Gastroesophageal sphincter (tissue), 4 donors: ENCODE results near the gene ZDHHC11. TPM values are rescaled to one million over a fixed set of nuclear protein-coding genes. Genes with fewer than 3 reads are reported as not detected.
"Not testable (repeated sequence)": the region's sequence is repeated elsewhere in the genome, so short reads cannot be mapped to it uniquely, and the experiment has no call there.

ENCODE experiments used
- ATAC-seq: fragments of 150-250 bp; one replicate; pipeline ENCODE4 v1.9.1; 2016; ENCODE audit warnings: mild to moderate bottlenecking, moderate library complexity
- H3K27ac ChIP-seq, 4 donors: fragments of 200-600 bp; sonication (generic) in 3 of 4; 1 replicate in 3 of 4; 2 replicates in 1 of 4; pipeline ENCODE4 v1.5.1; 2016 to 2019
- H3K27me3 ChIP-seq: fragments of 200-600 bp; sonication (generic); one replicate; pipeline ENCODE4 v1.5.1; 2019
- H3K36me3 ChIP-seq, 2 donors: fragments of 200-600 bp; sonication (generic); one replicate each; pipeline ENCODE4 v1.5.1; 2019; ENCODE audit warnings: control low read depth in 1 of 2
- H3K4me1 ChIP-seq, 3 donors: fragments of 200-600 bp; sonication (generic); 1 replicate in 2 of 3; 2 replicates in 1 of 3; pipeline ENCODE4 v1.5.1; 2016 to 2019; ENCODE audit warnings: control low read depth in 2 of 3
- H3K4me3 ChIP-seq, 2 donors: fragments of 200-600 bp; sonication (generic); one replicate each; pipeline ENCODE4 v1.5.1; 2019; ENCODE audit warnings: mild to moderate bottlenecking in 1 of 2, moderate library complexity in 1 of 2
- H3K9me3 ChIP-seq, 3 donors: fragments of 200-600 bp; sonication (generic); one replicate each; pipeline ENCODE4 v1.5.1; 2017 to 2019; ENCODE audit warnings: control low read depth in 2 of 3
- CTCF ChIP-seq, 4 experiments: fragments of 200-600 bp in 2 of 4; fragments of 450-650 bp in 2 of 4; sonication (generic) in 1 of 4; IDR thresholded peaks; one replicate each; pipeline ENCODE4 v1.5.1; 2017 to 2019; ENCODE audit warnings: antibody characterized with exemption in 4 of 4, mild to moderate bottlenecking in 2 of 4, moderate library complexity in 2 of 4
- EP300 ChIP-seq: sonication (generic); formaldehyde crosslinking; IDR thresholded peaks from one replicate; pipeline ENCODE4 v1.6.1; 2017; ENCODE audit warnings: antibody characterized with exemption, mild to moderate bottlenecking
- POLR2A ChIP-seq, 2 donors: fragments of 450-650 bp; IDR thresholded peaks; one replicate each; pipeline ENCODE4 v1.6.1; 2017; ENCODE audit warnings: antibody characterized with exemption in 2 of 2, mild to moderate bottlenecking in 2 of 2, moderate library complexity in 1 of 2
- POLR2AphosphoS5 ChIP-seq: sonication (generic); formaldehyde crosslinking; IDR thresholded peaks from one replicate; pipeline ENCODE4 v1.6.1; 2017; ENCODE audit warnings: antibody characterized with exemption
- WGBS, 2 donors: methylation state at CpG; one replicate each; pipeline ENCODE4 v1.1.5; 2018; ENCODE audit warnings: low coverage in 1 of 2; 5-methylcytosine and 5-hydroxymethylcytosine counted together
- total RNA-seq, 4 donors: library from RNA; depleted of rRNA; stranded (reverse); fragments of >200 nt; gene quantifications; one replicate each; pipeline ENCODE4 v1.1.0, GENCODE V29; 2016

The ZDHHC11 gene
- total RNA-seq, 4 donors from 2014 or later, result 2.3 to 19.1 (median 7.4) TPM

- ATAC-seq, result no peak
- Histone ChIP-seq H3K36me3 (peaks cover 0 to 31% of the 10 kb centered on the region in 2 donors), H3K27ac (no peak overlapping the region), H3K9me3 (no peaks in the 10 kb centered on the region), H3K4me3 (no peak overlapping the region), H3K27me3 (no peaks in the 10 kb centered on the region), H3K4me1 (no peaks in the 10 kb centered on the region)
- WGBS, 2 donors, result 78 to 79% methylated on average over 16 to 17 of the region's 32 CpGs
- TF ChIP-seq POLR2A (IDR thresholded peaks at IDR 0.05) (no peak), POLR2AphosphoS5 (no peak), EP300 (no peak), CTCF (IDR thresholded peaks at IDR 0.05) (no peak)
Measured at GRCh38 chr5:766666-767431, 83.9 kb downstream of the ZDHHC11 start.

GRCh38 chr5:765948-766631, 84.7 kb downstream of the ZDHHC11 start:
- Histone ChIP-seq H3K27me3 (no peaks in the 10 kb centered on the region), H3K27ac (no peak overlapping the region), H3K36me3 (peaks cover 0 to 31% of the 10 kb centered on the region in 2 donors), H3K4me3 (no peak overlapping the region), H3K9me3 (no peaks in the 10 kb centered on the region), H3K4me1 (no peaks in the 10 kb centered on the region)
- no peak for ATAC-seq
- TF ChIP-seq POLR2AphosphoS5, result no peak
- TF ChIP-seq CTCF (IDR thresholded peaks at IDR 0.05), result no peak
- TF ChIP-seq EP300, result no peak
- no peak for TF ChIP-seq POLR2A (IDR thresholded peaks at IDR 0.05)
- WGBS, 2 donors, result 72 to 79% methylated on average over 3 to 5 of the region's 18 CpGs

GRCh38 chr5:763998-764781, 86.6 kb downstream of the ZDHHC11 start:
- Histone ChIP-seq H3K36me3 (peaks cover 0 to 31% of the 10 kb centered on the region in 2 donors), H3K27ac (no peak overlapping the region), H3K4me3 (no peak overlapping the region), H3K27me3 (no peaks in the 10 kb centered on the region), H3K9me3 (no peaks in the 10 kb centered on the region), H3K4me1 (peaks cover 0 to 14% (median 9%) of the 10 kb centered on the region in 3 donors)
- TF ChIP-seq POLR2A (IDR thresholded peaks at IDR 0.05), result no peak
- TF ChIP-seq CTCF (IDR thresholded peaks at IDR 0.05), result no peak
- no peak for TF ChIP-seq EP300
- no peak for TF ChIP-seq POLR2AphosphoS5
- ATAC-seq, result no peak
- whole genome bisulfite sequencing, 2 donors, result 90 to 98% methylated on average over 4 to 8 of the region's 31 CpGs

- Histone ChIP-seq H3K9me3 (no peaks in the 10 kb centered on the region), H3K4me1 (peaks cover 4 to 21% (median 17%) of the 10 kb centered on the region in 3 donors), H3K4me3 (no peak overlapping the region), H3K36me3 (peaks cover 0 to 31% of the 10 kb centered on the region in 2 donors), H3K27me3 (no peaks in the 10 kb centered on the region), H3K27ac (no peak overlapping the region)
- no peak for TF ChIP-seq EP300
- no peak for TF ChIP-seq CTCF (IDR thresholded peaks at IDR 0.05)
- no peak for TF ChIP-seq POLR2A (IDR thresholded peaks at IDR 0.05)
- TF ChIP-seq POLR2AphosphoS5, result no peak
- no peak for ATAC-seq
- 74 to 87% methylated on average over 5 of the region's 5 CpGs for WGBS, 2 donors
Measured at GRCh38 chr5:763397-763796, 87.4 kb downstream of the ZDHHC11 start.

- not testable (repeated sequence) for H3K27ac ChIP-seq, H3K9me3 ChIP-seq, H3K4me3 ChIP-seq, H3K27me3 ChIP-seq, ATAC-seq
- 91 to 93% methylated on average over 4 to 7 of the region's 8 CpGs for WGBS, 2 donors
- H3K4me1 ChIP-seq, result peaks cover 5 to 25% (median 21%) of the 10 kb centered on the region in 3 donors
- H3K36me3 ChIP-seq, result peaks cover 0 to 31% of the 10 kb centered on the region in 2 donors
Measured at GRCh38 chr5:762996-763395, 87.8 kb downstream of the ZDHHC11 start.
